GM12891 (cell line): ENCODE data around the gene ACE.

Experiments
- POLR2A ChIP-seq: IDR thresholded peaks from 2 replicates; pipeline ENCODE4 v1.6.1; 2011; ENCODE audit warnings: low read depth, low read length, control low read depth
- POLR2AphosphoS5 ChIP-seq: IDR thresholded peaks from 2 replicates; pipeline ENCODE4 v1.6.1; 2011; ENCODE audit warnings: low read depth, low read length, control low read depth
- TAF1 ChIP-seq: IDR thresholded peaks from 2 replicates; pipeline ENCODE4 v1.6.1; 2011; ENCODE audit warnings: low read depth, low read length, control low read depth

DNA sequence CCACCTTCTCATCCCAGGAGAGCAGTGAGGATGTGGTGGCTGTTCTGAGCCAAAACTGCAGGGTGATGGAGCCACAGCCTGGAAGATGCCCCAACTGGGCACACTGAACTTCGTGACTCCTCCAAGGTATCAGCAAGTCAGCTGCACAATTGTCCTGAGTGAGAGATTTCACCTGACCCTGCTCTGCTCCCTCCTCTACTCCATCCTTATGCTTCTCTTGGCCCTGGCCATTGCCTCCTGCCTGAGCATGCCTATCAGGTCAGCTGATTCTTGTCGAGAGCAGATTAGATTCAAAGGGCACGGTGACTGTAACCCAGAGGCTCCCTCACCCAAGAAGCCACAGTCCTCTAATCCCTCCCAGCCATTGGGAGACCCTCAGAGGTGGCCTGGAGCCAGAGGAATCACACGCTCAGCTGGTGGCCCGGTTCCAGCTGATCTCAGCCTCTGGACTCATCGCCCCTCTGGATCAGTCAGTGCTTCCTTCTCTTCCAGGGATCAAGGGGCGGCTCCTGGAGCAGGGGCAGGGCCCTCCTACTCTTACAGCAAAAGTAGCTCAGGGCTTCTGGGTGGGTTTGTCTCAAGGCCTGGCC, 23.8 kb upstream of the ACE start:
- no peak for TF ChIP-seq POLR2AphosphoS5
- no peak for TF ChIP-seq POLR2A
- TF ChIP-seq TAF1 = no peak
